Measurements from ENCODE around the gene LNPK. TPM values are rescaled to one million over a fixed set of nuclear protein-coding genes. Genes with fewer than 3 reads are reported as not detected.

Gene LNPK
- total RNA-seq = 28.7 TPM
- long read RNA-seq, full-length matches to known transcripts = 27 of 35 reads
- long read RNA-seq, partial matches to known transcripts = 2 of 35 reads
- long read RNA-seq, other reads (novel, unspliced or antisense) = 6 of 35 reads

GRCh38 chr2:176001916-176002687, at the start of gene LNPK:
TSS of gene LNPK (minus strand) at chr2:176002267. CDS start at chr2:175995584, 6,683 bp downstream.
- Histone ChIP-seq H3K27ac (peak within 1 kb of the TSS; percentile 85), H3K36me3 (no peaks in the 10 kb centered on the region), H3K4me1 (peaks cover 18% of the 10 kb centered on the region), H3K27me3 (no peaks in the 10 kb centered on the region), H3K9me3 (no peaks in the 10 kb centered on the region), H3K4me3 (peak within 1 kb of the TSS; percentile 79)
- intact Hi-C loops (cut with DNase I) = no loop called here
- ATAC-seq (peak; percentile 98), DNase-seq (peak; percentile 97)
- TF ChIP-seq CTCF (IDR thresholded peaks at IDR 0.05) = no peak

GRCh38 chr2:176039375-176039774, 37.3 kb upstream of the LNPK start:
- ATAC-seq (no peak), DNase-seq (no peak)
- TF ChIP-seq CTCF (IDR thresholded peaks at IDR 0.05) = no peak
- no peaks in the 10 kb centered on the region for H3K36me3 ChIP-seq
- no peak overlapping the region for H3K4me3 ChIP-seq
- intact Hi-C loops (cut with DNase I) = no loop called here
- H3K4me1 ChIP-seq = no peaks in the 10 kb centered on the region
- no peaks in the 10 kb centered on the region for H3K9me3 ChIP-seq
- H3K27ac ChIP-seq = no peak overlapping the region
- peaks cover 14% of the 10 kb centered on the region for H3K27me3 ChIP-seq

- no peaks in the 10 kb centered on the region for H3K9me3 ChIP-seq
- H3K27ac ChIP-seq = no peak overlapping the region
- no peaks in the 10 kb centered on the region for H3K4me1 ChIP-seq
- no peaks in the 10 kb centered on the region for H3K36me3 ChIP-seq
- ATAC-seq (no peak), DNase-seq (no peak)
- peaks cover 14% of the 10 kb centered on the region for H3K27me3 ChIP-seq
- TF ChIP-seq CTCF (IDR thresholded peaks at IDR 0.05) = no peak
- no peak overlapping the region for H3K4me3 ChIP-seq
- intact Hi-C loops (cut with DNase I) = no loop called here
Measured at GRCh38 chr2:176038694-176039093, 36.6 kb upstream of the LNPK start.

GRCh38 chr2:176035013-176035691, 33.1 kb upstream of the LNPK start:
- Histone ChIP-seq H3K9me3 (no peaks in the 10 kb centered on the region), H3K27me3 (peaks cover 14% of the 10 kb centered on the region), H3K4me3 (no peak overlapping the region), H3K27ac (no peak overlapping the region), H3K4me1 (no peaks in the 10 kb centered on the region), H3K36me3 (no peaks in the 10 kb centered on the region)
- intact Hi-C loops (cut with DNase I) = no loop called here
- DNase-seq (no peak), ATAC-seq (no peak)
- no peak for TF ChIP-seq CTCF (IDR thresholded peaks at IDR 0.05)

- Histone ChIP-seq H3K9me3 (no peaks in the 10 kb centered on the region), H3K4me1 (no peaks in the 10 kb centered on the region), H3K4me3 (no peak overlapping the region), H3K27ac (no peak overlapping the region), H3K36me3 (no peaks in the 10 kb centered on the region), H3K27me3 (peaks cover 13% of the 10 kb centered on the region)
- ATAC-seq = no peak
- no peak for TF ChIP-seq CTCF (IDR thresholded peaks at IDR 0.05)
- no peak for DNase-seq
- intact Hi-C loops (cut with DNase I) = no loop called here
Measured at GRCh38 chr2:176027806-176028205, 25.7 kb upstream of the LNPK start.

Data from upper lobe of right lung (tissue), 1 donor.